GM18498 (cell line): ENCODE measurements around the gene PPM1L.
A peak's percentile ranks its signal among the peaks of the same experiment; 100 is the strongest.

Experiments
- ATAC-seq: cut with Tn5 transposase; IDR thresholded peaks from one replicate; pipeline ENCODE4 v1.9.1; 2021; ENCODE audit warnings: mild to moderate bottlenecking, moderate library complexity; ENCODE audit not compliant: unreplicated experiment

The PPM1L gene

GRCh38 chr3:160921020-160921635 lies 165.1 kb downstream of the PPM1L start:
- peak; percentile 78 for ATAC-seq

- ATAC-seq, result no peak
These were observed 168.7 kb downstream of the PPM1L start for GRCh38 chr3:160924776-160925175.

- no peak for ATAC-seq
These were observed 171.6 kb downstream of the PPM1L start for GRCh38 chr3:160927620-160928019.

GRCh38 chr3:160928183-160928726 lies 172.2 kb downstream of the PPM1L start:
- no peak for ATAC-seq

- no peak for ATAC-seq
These were observed 173.6 kb downstream of the PPM1L start for GRCh38 chr3:160929595-160929994.

GRCh38 chr3:160931474-160931873 lies 175.4 kb downstream of the PPM1L start:
- ATAC-seq, result no peak

GRCh38 chr3:160935413-160936095 lies 179.5 kb downstream of the PPM1L start:
- no peak for ATAC-seq

GRCh38 chr3:160941885-160942494 lies 186.0 kb downstream of the PPM1L start:
- peak; percentile 96 for ATAC-seq

- no peak for ATAC-seq
These were observed 188.0 kb downstream of the PPM1L start for GRCh38 chr3:160943996-160944395.

GRCh38 chr3:160945336-160945735 lies 189.3 kb downstream of the PPM1L start:
- ATAC-seq, result no peak

GRCh38 chr3:160948273-160948672 lies 192.2 kb downstream of the PPM1L start:
- no peak for ATAC-seq

GRCh38 chr3:160949460-160949859 lies 193.4 kb downstream of the PPM1L start:
- ATAC-seq, result no peak

- ATAC-seq, result no peak
These were observed 194.5 kb downstream of the PPM1L start for GRCh38 chr3:160950542-160950941.

- no peak for ATAC-seq
These were observed 194.9 kb downstream of the PPM1L start for GRCh38 chr3:160950954-160951353.

GRCh38 chr3:160951642-160952487 lies 195.8 kb downstream of the PPM1L start:
- ATAC-seq, result no peak

- no peak for ATAC-seq
These were observed 197.7 kb downstream of the PPM1L start for GRCh38 chr3:160953686-160954085.

GRCh38 chr3:160956785-160957184 lies 200.8 kb downstream of the PPM1L start:
- peak; percentile 88 for ATAC-seq

- ATAC-seq, result no peak
These were observed 204.5 kb downstream of the PPM1L start for GRCh38 chr3:160960568-160960967.

- ATAC-seq, result no peak
These were observed 207.9 kb downstream of the PPM1L start for GRCh38 chr3:160963949-160964348.

GRCh38 chr3:160968761-160969160 lies 212.7 kb downstream of the PPM1L start:
- no peak for ATAC-seq
